Urothelium cell line (cell line): ENCODE results near the gene SAFB.
"Not testable (repeated sequence)": the region's sequence is repeated elsewhere in the genome, so short reads cannot be mapped to it uniquely, and the experiment has no call there.

Experiments used
- DNase-seq: peaks from one replicate; pipeline ENCODE4 v3.0.0; 2011; ENCODE audit warnings: low spot score, mixed read lengths
- FAIRE-seq: peaks from 2 replicates; lab custom pipeline; 2011; peaks lifted over from hg19 to GRCh38; lab: Jason Lieb, UNC

SAFB gene

GRCh38 chr19:5695649-5696195, 72.8 kb downstream of the SAFB start:
- FAIRE-seq, result no peak

GRCh38 chr19:5696196-5697021, 73.5 kb downstream of the SAFB start:
- FAIRE-seq (no peak), DNase-seq (no peak)

More at GRCh38 chr19:5695649-5696195, 72.8 kb downstream of the SAFB start:
- DNase-seq, result no peak

GRCh38 chr19:5697022-5697889, 74.4 kb downstream of the SAFB start:
- DNase-seq (no peak), FAIRE-seq (no peak)

- no peak for FAIRE-seq
- no peak for DNase-seq
These were observed 75.2 kb downstream of the SAFB start for GRCh38 chr19:5697890-5698634.

- FAIRE-seq (no peak), DNase-seq (no peak)
These were observed 75.9 kb downstream of the SAFB start for GRCh38 chr19:5698635-5699422.

- FAIRE-seq (no peak), DNase-seq (no peak)
These were observed 77.7 kb downstream of the SAFB start for GRCh38 chr19:5700455-5701092.

GRCh38 chr19:5702053-5702410, 79.1 kb downstream of the SAFB start:
- DNase-seq, FAIRE-seq: not testable (repeated sequence)

GRCh38 chr19:5703819-5704818, 81.2 kb downstream of the SAFB start:
- FAIRE-seq (no peak), DNase-seq (no peak)

- FAIRE-seq, result no peak
- no peak for DNase-seq
These were observed 82.7 kb downstream of the SAFB start for GRCh38 chr19:5705552-5705951.

GRCh38 chr19:5706876-5707573, 84.1 kb downstream of the SAFB start:
- no peak for DNase-seq
- no peak for FAIRE-seq

GRCh38 chr19:5707576-5708575, 85.0 kb downstream of the SAFB start:
- FAIRE-seq (no peak), DNase-seq (no peak)

GRCh38 chr19:5711025-5711424, 88.1 kb downstream of the SAFB start:
- no peak for DNase-seq
- FAIRE-seq, result no peak

GRCh38 chr19:5711713-5712161, 88.9 kb downstream of the SAFB start:
- no peak for FAIRE-seq
- DNase-seq, result no peak

GRCh38 chr19:5713228-5713627, 90.3 kb downstream of the SAFB start:
- FAIRE-seq (no peak), DNase-seq (no peak)

GRCh38 chr19:5714816-5715215, 91.9 kb downstream of the SAFB start:
- FAIRE-seq, result no peak
- no peak for DNase-seq

- DNase-seq (no peak), FAIRE-seq (no peak)
These were observed 94.5 kb downstream of the SAFB start for GRCh38 chr19:5717215-5717935.
